ENCODE results near the gene SGPP1. TPM values are rescaled to one million over a fixed set of nuclear protein-coding genes. Genes with fewer than 3 reads are reported as not detected.
"Not testable (repeated sequence)": the region's sequence is repeated elsewhere in the genome, so short reads cannot be mapped to it uniquely, and the experiment has no call there.

The SGPP1 gene
- total RNA-seq, 1 experiment from 2014 or later, result 27.0 TPM

DNA sequence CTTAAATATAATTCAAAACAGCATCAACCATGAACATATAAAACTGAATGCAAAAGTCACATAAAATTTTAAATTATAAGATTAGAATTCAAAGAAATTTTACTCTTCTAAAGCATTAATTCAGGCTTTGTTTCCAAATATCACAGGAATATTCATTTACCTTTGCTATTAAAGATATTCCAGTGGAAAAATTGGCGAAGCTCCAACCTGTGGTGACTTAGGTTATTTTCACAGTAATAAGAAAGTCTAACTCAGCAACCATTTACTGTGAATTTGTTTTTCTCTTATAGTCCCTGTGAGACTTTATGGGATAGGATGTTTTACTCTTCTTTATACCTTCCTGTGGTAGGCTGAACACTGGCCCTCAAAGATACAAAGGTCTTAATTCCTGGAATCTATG, 89.4 kb downstream of the SGPP1 start:
- H3K4me3 Mint-ChIP-seq (ENCODE audit: low read depth, unreplicated experiment), result peak overlapping the region; percentile 29
- intact Hi-C loops (cut with micrococcal nuclease; ENCODE audit: unreplicated experiment), result loop anchor here (5.0 kb wide), 1 partner anchor 34 kb away; no protein-coding TSS in a partner anchor

DNA sequence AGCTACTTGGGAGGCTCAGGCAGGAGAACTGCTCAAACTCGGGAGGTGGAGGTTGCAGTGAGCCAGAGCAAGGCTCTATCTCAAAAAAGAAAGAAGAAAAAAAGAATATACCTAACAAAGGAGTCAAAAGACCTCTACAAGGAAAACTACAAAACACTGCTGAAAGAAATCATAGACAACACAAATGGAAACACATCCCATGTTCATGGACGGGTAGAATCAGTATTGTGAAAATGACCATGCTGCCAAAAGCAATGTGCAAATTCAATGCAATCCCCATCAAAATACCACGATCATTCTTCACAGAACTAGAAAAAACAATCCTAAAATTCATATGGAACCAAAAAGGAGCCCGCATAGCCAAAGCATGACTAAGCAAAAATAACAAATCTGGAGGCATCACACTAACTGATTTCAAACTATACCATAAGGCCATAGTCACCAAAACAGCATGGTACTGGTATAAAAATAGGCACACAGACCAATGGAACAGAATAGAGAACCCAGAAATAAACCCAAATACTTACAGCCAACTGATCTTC, 91.7 kb downstream of the SGPP1 start:
- intact Hi-C loops (cut with micrococcal nuclease; ENCODE audit: unreplicated experiment), result loop anchor here (5.0 kb wide), 1 partner anchor 36 kb away; no protein-coding TSS in a partner anchor
- H3K27me3 Mint-ChIP-seq (ENCODE audit: unreplicated experiment); BruUV-seq (replicated peaks); H3K4me3 Mint-ChIP-seq (ENCODE audit: low read depth, unreplicated experiment); DNase-seq; H3K4me1 Mint-ChIP-seq (ENCODE audit: low read depth, unreplicated experiment); CTCF ChIA-PET; H3K27ac Mint-ChIP-seq (ENCODE audit: unreplicated experiment); H3K9me3 Mint-ChIP-seq (ENCODE audit: low read depth, unreplicated experiment): not testable (repeated sequence)
- peaks cover 13% of the 10 kb centered on the region for H3K36me3 Mint-ChIP-seq (ENCODE audit: insufficient read depth, unreplicated experiment)

More for the DNA sequence above, 89.4 kb downstream of the SGPP1 start:
- CTCF ChIA-PET, result no interaction called here
- H3K36me3 Mint-ChIP-seq (ENCODE audit: insufficient read depth, unreplicated experiment), result peaks cover 25% of the 10 kb centered on the region
- no TSS peak for BruUV-seq (replicated peaks)
- H3K27me3 Mint-ChIP-seq (ENCODE audit: unreplicated experiment), result no peaks in the 10 kb centered on the region
- peaks cover 6% of the 10 kb centered on the region for H3K9me3 Mint-ChIP-seq (ENCODE audit: low read depth, unreplicated experiment)
- DNase-seq, result no peak
- peak overlapping the region; percentile 43 for H3K27ac Mint-ChIP-seq (ENCODE audit: unreplicated experiment)
- H3K4me1 Mint-ChIP-seq (ENCODE audit: low read depth, unreplicated experiment), result peaks cover 9% of the 10 kb centered on the region
- TF ChIP-seq, protein P1, sequence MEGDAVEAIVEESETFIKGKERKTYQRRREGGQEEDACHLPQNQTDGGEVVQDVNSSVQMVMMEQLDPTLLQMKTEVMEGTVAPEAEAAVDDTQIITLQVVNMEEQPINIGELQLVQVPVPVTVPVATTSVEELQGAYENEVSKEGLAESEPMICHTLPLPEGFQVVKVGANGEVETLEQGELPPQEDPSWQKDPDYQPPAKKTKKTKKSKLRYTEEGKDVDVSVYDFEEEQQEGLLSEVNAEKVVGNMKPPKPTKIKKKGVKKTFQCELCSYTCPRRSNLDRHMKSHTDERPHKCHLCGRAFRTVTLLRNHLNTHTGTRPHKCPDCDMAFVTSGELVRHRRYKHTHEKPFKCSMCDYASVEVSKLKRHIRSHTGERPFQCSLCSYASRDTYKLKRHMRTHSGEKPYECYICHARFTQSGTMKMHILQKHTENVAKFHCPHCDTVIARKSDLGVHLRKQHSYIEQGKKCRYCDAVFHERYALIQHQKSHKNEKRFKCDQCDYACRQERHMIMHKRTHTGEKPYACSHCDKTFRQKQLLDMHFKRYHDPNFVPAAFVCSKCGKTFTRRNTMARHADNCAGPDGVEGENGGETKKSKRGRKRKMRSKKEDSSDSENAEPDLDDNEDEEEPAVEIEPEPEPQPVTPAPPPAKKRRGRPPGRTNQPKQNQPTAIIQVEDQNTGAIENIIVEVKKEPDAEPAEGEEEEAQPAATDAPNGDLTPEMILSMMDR (IDR thresholded peaks at IDR 0.05; ENCODE audit: unreplicated experiment), result no peak

Other genes with a start within 250 kb of the SGPP1 start
- 46.2 and 52.5 TPM in 2 replicates for gene PPP2R5E, start 184.7 kb downstream of the SGPP1 start, total RNA-seq (2022)
- 19.7 and 20.8 TPM in 2 replicates for gene WDR89, start 86.2 kb downstream of the SGPP1 start, total RNA-seq (2022)
- 142 and 171 TPM in 2 replicates for gene SYNE2, start 124.9 kb upstream of the SGPP1 start, total RNA-seq (2022)

Data from Calu3 (cell line).